WERI-Rb-1 (cell line): ENCODE measurements around the gene TNRC6C.

ENCODE experiments used
- DNase-seq: peaks from one replicate; pipeline ENCODE4 v3.0.0-alpha.2; 2020
- H3K27ac ChIP-seq: fragments of 250-450 bp; sonication (Bioruptor Pico); 2 replicates; pipeline ENCODE4 v1.5.1; 2020; ENCODE audit warnings: mild to moderate bottlenecking, moderate library complexity
- H3K27me3 ChIP-seq: fragments of 250-450 bp; sonication (Bioruptor Pico); 2 replicates; pipeline ENCODE4 v1.5.1; 2021; ENCODE audit warnings: mild to moderate bottlenecking, low read depth, moderate library complexity; ENCODE audit not compliant: insufficient read depth, severe bottlenecking
- H3K36me3 ChIP-seq: fragments of 250-450 bp; sonication (Bioruptor Pico); 2 replicates; pipeline ENCODE4 v1.5.1; 2020; ENCODE audit warnings: mild to moderate bottlenecking, moderate library complexity
- H3K4me3 ChIP-seq: 2 replicates; pipeline ENCODE4 v1.5.1; 2011; ENCODE audit warnings: low read depth, mild to moderate bottlenecking, control low read depth, low read length
- H3K9me3 ChIP-seq: fragments of 250-450 bp; sonication (Bioruptor Pico); 2 replicates; pipeline ENCODE4 v1.5.1; 2021; ENCODE audit warnings: mild to moderate bottlenecking, moderate library complexity; ENCODE audit not compliant: severe bottlenecking
- CTCF ChIP-seq: IDR thresholded peaks from 2 replicates; pipeline ENCODE4 v1.5.1; 2011; ENCODE audit warnings: low read depth, mild to moderate bottlenecking, control low read depth, inconsistent platforms, low read length

Gene TNRC6C

GRCh38 chr17:77936881-77937280 is 21.6 kb upstream of the TNRC6C start:
- Histone ChIP-seq H3K4me3 (no peak overlapping the region), H3K36me3 (no peaks in the 10 kb centered on the region), H3K9me3 (no peaks in the 10 kb centered on the region), H3K27ac (no peak overlapping the region), H3K27me3 (no peaks in the 10 kb centered on the region)
- TF ChIP-seq CTCF = no peak
- DNase-seq = no peak

- no peaks in the 10 kb centered on the region for H3K27me3 ChIP-seq
- H3K27ac ChIP-seq = no peak overlapping the region
- no peaks in the 10 kb centered on the region for H3K36me3 ChIP-seq
- DNase-seq = no peak
- H3K9me3 ChIP-seq = no peaks in the 10 kb centered on the region
- TF ChIP-seq CTCF = no peak
- no peak overlapping the region for H3K4me3 ChIP-seq
Measured at GRCh38 chr17:77941004-77941403, 17.5 kb upstream of the TNRC6C start.

DNA sequence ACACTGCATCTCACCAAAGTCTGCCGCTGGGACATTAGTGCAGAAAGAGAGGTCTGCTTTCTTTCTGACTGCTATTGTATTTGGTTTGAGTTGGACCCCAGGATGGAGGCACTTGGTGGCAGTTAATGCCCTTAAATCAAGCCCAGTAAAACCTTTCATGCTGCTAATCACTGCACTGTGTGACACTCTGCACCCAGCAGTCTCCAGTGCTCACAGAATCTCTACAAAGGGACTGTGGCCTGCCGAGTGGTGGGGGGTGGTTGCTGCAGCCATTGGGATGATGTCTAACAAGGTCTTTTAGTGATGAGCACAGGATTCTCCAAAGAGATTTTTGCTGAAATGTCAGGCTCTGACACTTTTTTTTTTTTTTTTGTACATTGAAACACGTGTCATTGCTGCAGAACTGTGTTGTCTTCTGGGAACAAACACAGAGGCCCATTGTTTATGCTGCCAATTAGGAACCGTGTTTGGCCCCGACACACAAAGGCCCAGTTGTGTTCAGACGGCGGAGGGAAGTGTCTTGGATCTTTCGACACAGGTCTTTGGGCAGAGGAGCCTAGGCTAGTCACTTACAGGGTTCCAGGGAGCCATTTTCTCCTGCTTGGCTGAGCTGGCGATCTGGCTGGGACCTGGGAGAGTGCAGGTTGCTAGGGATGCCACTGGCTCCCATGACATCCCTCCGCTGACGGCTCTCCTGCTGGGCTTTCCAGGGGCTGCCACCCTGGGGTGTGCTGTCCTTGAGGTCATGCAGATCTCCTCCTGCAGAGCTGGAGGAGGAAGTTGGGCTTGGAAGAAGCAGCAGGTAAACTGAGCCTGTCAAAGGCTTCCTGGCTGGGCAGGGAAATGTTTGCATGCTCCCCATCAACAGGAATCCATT is 16.2 kb upstream of the TNRC6C start:
- no peaks in the 10 kb centered on the region for H3K9me3 ChIP-seq
- no peak for TF ChIP-seq CTCF
- H3K27me3 ChIP-seq = no peaks in the 10 kb centered on the region
- H3K4me3 ChIP-seq = no peak overlapping the region
- no peak overlapping the region for H3K27ac ChIP-seq
- H3K36me3 ChIP-seq = no peaks in the 10 kb centered on the region
- DNase-seq = no peak

DNA sequence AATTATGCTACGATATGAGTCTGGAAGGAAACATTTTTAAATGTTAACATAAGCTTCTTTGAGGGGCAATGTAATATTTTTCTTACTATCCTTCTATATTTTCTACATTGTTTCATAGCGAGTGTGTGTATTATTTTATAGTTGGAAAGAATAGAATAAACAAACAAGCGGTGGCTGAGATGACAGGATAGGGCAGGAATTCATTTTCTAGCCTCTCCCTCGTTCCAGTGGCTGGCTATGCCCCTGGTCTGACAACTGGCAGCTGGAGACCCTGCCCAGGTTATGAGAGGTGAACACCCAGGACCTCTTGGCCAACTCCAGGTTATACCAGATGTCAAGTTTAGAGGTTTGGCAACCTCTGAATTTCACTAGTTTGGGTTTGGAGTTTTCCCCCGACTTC is 14.5 kb upstream of the TNRC6C start:
- no peak for TF ChIP-seq CTCF
- DNase-seq = no peak
- no peaks in the 10 kb centered on the region for H3K27me3 ChIP-seq

GRCh38 chr17:77944390-77945222 is 13.9 kb upstream of the TNRC6C start:
- H3K36me3 ChIP-seq = no peaks in the 10 kb centered on the region
- no peak overlapping the region for H3K27ac ChIP-seq
- no peak for DNase-seq
- no peaks in the 10 kb centered on the region for H3K27me3 ChIP-seq
- no peak overlapping the region for H3K4me3 ChIP-seq
- H3K9me3 ChIP-seq = peaks cover under 1% of the 10 kb centered on the region
- no peak for TF ChIP-seq CTCF

More for the DNA sequence above, 14.5 kb upstream of the TNRC6C start:
- Histone ChIP-seq H3K9me3 (no peaks in the 10 kb centered on the region), H3K36me3 (no peaks in the 10 kb centered on the region), H3K27ac (no peak overlapping the region), H3K4me3 (no peak overlapping the region)
